Measurements from ENCODE around the gene PPP3CB. TPM values are rescaled to one million over a fixed set of nuclear protein-coding genes. Genes with fewer than 3 reads are reported as not detected.
"Not testable (repeated sequence)": the region's sequence is repeated elsewhere in the genome, so short reads cannot be mapped to it uniquely, and the experiment has no call there.

Gene PPP3CB
- total RNA-seq, 2 experiments from 2014 or later = 48.4 to 50.2 TPM

DNA sequence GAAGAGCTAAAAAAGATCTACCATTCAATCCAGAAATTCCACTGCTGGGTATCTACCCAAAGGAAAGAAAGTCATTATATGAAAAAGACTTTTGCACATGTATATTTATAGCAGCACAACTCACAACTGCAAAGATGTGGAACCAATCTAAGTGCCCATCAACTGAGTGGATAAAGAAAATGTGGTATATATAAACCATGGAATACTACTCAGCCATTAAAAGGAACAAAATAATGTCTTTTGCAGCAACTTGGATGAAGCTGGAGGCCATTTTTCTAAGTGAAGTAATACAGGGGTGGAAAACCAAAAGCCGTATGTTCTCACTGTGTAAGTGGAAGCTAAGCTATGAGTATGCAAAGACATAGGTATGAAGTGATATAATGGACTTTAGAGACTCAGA is 84.9 kb downstream of the PPP3CB start:
- DNase-seq = no peak
- ChIA-PET CTCF (interaction anchor here (0.6 to 1.1 kb wide), 2 partner anchors 16 to 100 kb away, joined by 3 read pairs; no protein-coding TSS in a partner anchor), POLR2A (no interaction called here)
- Mint-ChIP-seq H3K27ac (no peak overlapping the region), H3K27me3 (peaks cover 3% of the 10 kb centered on the region), H3K4me3 (no peak overlapping the region), H3K36me3 (peaks cover 24% of the 10 kb centered on the region), H3K9me3 (no peaks in the 10 kb centered on the region), H3K4me1 (ENCODE audit: low read depth) (peaks cover 68% of the 10 kb centered on the region)
- intact Hi-C loops (cut with micrococcal nuclease) = loop anchor here (5.0 kb wide), 3 partner anchors 66 to 299 kb away; partner anchors contain the start of gene NUDT13

DNA sequence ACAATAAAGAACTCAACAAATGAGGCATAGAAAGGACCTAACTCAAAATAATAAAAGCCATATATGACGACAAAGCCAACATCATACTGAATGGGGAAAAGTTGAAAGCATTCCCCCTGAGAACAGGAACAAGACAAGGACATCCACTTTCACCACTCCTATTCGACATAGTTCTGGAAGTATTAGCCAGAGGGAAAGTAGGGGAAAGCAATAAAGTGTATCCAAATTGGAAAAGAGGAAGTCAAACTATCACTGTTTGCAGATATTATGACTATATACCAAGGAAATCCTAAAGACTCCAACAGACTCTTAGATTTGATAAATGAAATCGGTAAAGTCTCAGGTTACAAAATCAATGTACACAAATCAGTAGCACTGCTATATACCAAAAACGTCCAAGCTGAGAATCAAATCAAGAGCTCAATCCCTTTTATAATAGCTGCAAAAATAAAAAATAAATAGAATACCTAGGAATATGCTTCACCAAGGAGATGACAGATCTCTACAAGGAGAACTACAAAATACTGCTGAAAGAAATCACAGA is 86.8 kb downstream of the PPP3CB start:
- CTCF ChIA-PET = no interaction called here
- no peak overlapping the region for H3K4me3 Mint-ChIP-seq
- no peak overlapping the region for H3K27ac Mint-ChIP-seq
- no peaks in the 10 kb centered on the region for H3K9me3 Mint-ChIP-seq
- peaks cover 59% of the 10 kb centered on the region for H3K4me1 Mint-ChIP-seq (ENCODE audit: low read depth)
- H3K36me3 Mint-ChIP-seq = peaks cover 24% of the 10 kb centered on the region
- POLR2A ChIA-PET = no interaction called here
- H3K27me3 Mint-ChIP-seq = no peaks in the 10 kb centered on the region
- no peak for DNase-seq
- intact Hi-C loops (cut with micrococcal nuclease) = no loop called here

DNA sequence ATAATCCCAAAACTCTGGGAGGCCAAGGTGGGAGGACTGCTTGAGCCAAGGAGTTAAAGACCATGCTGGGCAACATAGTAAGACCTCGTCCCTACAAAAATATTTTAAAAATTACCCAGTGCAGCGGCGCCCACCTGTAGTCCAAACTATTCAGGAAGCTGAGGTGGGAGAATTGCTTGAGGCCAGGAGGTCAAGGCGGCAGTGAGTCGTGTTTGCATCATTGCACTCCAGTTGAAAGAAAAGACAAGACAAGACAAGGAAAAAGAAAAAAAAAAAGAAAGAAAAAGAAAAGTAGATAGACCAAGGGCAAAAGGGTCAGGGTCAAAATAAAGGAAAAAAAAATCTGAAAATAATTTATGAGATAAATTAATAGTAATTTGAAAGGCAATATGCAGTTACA is 87.8 kb downstream of the PPP3CB start:
- no peak overlapping the region for H3K27ac Mint-ChIP-seq
- H3K27me3 Mint-ChIP-seq = no peaks in the 10 kb centered on the region
- ChIA-PET POLR2A (interaction anchor here (0.7 kb wide), 1 partner anchor 82 kb away, joined by 6 read pairs; no protein-coding TSS in a partner anchor), CTCF (interaction anchor here (0.8 kb wide), 1 partner anchor 10 kb away, joined by 3 read pairs; no protein-coding TSS in a partner anchor)
- H3K9me3 Mint-ChIP-seq = no peaks in the 10 kb centered on the region
- peaks cover 24% of the 10 kb centered on the region for H3K36me3 Mint-ChIP-seq
- intact Hi-C loops (cut with micrococcal nuclease) = no loop called here
- no peak overlapping the region for H3K4me3 Mint-ChIP-seq
- peaks cover 64% of the 10 kb centered on the region for H3K4me1 Mint-ChIP-seq (ENCODE audit: low read depth)
- no peak for DNase-seq

GRCh38 chr10:73407495-73407894 is 88.3 kb downstream of the PPP3CB start:
- intact Hi-C loops (cut with micrococcal nuclease) = no loop called here
- CTCF ChIA-PET = interaction anchor here (0.7 to 0.8 kb wide), 2 partner anchors 10 to 48 kb away, joined by 3 read pairs; no protein-coding TSS in a partner anchor

DNA sequence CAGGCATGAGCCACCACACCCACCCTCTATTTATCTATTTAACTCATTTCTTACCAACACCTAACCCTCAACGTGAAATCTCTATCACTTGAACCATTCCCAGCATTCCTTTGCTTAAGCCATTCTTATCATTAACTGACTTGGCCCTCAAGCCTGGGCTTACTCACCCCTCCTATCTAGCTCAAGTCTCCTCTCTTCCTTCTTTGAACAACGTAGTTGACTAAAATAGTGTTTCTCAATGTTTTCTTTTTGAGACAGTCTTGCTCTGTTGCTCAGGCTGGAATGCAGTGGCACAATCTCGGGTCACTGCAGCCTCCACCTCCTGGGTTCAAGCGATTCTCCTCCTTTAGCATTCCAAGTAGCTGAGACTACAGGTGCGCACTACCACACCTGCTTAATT is 89.0 kb downstream of the PPP3CB start:
- H3K4me3 Mint-ChIP-seq = no peak overlapping the region
- H3K9me3 Mint-ChIP-seq = no peaks in the 10 kb centered on the region
- no peaks in the 10 kb centered on the region for H3K27me3 Mint-ChIP-seq
- H3K36me3 Mint-ChIP-seq = peaks cover 24% of the 10 kb centered on the region
- peaks cover 54% of the 10 kb centered on the region for H3K4me1 Mint-ChIP-seq (ENCODE audit: low read depth)
- CTCF ChIA-PET = no interaction called here
- H3K27ac Mint-ChIP-seq = no peak overlapping the region
- POLR2A ChIA-PET = no interaction called here
- intact Hi-C loops (cut with micrococcal nuclease) = no loop called here
- no peak for DNase-seq

More at GRCh38 chr10:73407495-73407894, 88.3 kb downstream of the PPP3CB start:
- Mint-ChIP-seq H3K9me3 (no peaks in the 10 kb centered on the region), H3K36me3 (peaks cover 24% of the 10 kb centered on the region), H3K27me3 (no peaks in the 10 kb centered on the region), H3K4me1 (ENCODE audit: low read depth) (peaks cover 60% of the 10 kb centered on the region), H3K4me3 (no peak overlapping the region), H3K27ac (no peak overlapping the region)
- POLR2A ChIA-PET = interaction anchor here (0.7 kb wide), 1 partner anchor 83 kb away, joined by 6 read pairs; no protein-coding TSS in a partner anchor
- DNase-seq = no peak

DNA sequence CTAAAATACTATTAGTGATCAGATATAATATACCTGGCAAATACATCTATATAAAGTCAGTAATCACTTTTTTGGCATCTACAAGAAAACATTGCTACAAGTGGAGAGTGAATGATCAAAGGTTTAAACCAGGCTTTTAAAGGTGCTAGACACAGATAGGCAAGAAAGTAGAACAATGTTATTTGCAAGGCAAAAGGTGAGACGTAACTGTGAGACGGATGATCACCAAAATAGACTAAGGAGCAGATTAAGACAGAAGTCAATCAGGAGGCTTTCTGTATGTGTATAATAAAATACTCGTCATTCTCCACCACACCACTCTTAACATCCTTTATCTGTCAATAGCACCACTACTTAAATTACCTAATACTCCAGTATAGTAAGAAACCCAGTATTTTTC is 90.3 kb downstream of the PPP3CB start:
- Mint-ChIP-seq H3K27ac (no peak overlapping the region), H3K4me1 (ENCODE audit: low read depth) (peaks cover 44% of the 10 kb centered on the region), H3K27me3 (no peaks in the 10 kb centered on the region), H3K4me3 (no peak overlapping the region), H3K9me3 (no peaks in the 10 kb centered on the region), H3K36me3 (peaks cover 17% of the 10 kb centered on the region)
- POLR2A ChIA-PET = no interaction called here
- CTCF ChIA-PET = no interaction called here
- no peak for DNase-seq
- intact Hi-C loops (cut with micrococcal nuclease) = no loop called here

DNA sequence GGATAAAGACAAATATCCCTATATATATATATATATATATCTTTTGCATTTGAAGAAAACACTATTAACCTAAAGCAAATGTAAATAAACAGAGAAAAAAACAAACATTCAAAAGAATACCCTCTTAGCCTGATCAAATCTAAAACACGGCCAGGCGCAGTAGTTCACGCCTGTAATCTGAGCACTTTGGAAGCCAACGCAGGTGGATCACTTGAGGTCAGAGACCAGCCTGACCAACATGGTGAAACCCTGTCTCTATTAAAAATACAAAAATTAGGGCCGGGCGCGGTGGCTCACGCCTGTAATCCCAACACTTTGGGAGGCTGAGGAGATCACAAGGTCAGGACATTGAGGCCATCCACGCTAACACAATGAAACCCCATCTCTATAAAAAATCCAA is 91.1 kb downstream of the PPP3CB start:
- H3K27ac Mint-ChIP-seq = no peak overlapping the region
- H3K27me3 Mint-ChIP-seq = no peaks in the 10 kb centered on the region
- intact Hi-C loops (cut with micrococcal nuclease) = no loop called here
- ChIA-PET CTCF (no interaction called here), POLR2A (no interaction called here)
- no peak for DNase-seq
- H3K4me3 Mint-ChIP-seq = no peak overlapping the region
- peaks cover 13% of the 10 kb centered on the region for H3K36me3 Mint-ChIP-seq
- no peaks in the 10 kb centered on the region for H3K9me3 Mint-ChIP-seq
- H3K4me1 Mint-ChIP-seq (ENCODE audit: low read depth) = peaks cover 41% of the 10 kb centered on the region

DNA sequence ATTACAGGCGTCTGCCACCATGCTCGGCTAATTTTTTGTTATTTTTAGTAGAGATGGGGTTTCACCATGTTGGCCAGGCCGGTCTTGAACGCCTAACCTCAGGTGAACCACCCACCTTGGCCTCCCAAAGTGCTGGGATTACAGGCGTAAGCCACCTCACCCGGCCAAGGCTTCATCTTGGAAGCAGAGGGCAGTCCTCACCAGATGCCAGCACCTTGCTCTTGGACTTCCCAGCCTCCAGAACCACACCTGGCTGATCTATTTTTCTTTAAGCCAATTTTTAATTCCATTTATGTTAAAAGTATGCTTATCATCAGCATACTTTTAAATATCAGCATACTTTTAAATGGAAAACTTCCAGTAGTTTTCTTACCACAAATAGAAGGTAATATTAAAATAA is 94.2 kb downstream of the PPP3CB start:
- Mint-ChIP-seq H3K27ac (no peak overlapping the region), H3K4me1 (ENCODE audit: low read depth) (peaks cover 16% of the 10 kb centered on the region), H3K9me3 (no peaks in the 10 kb centered on the region), H3K4me3 (no peak overlapping the region), H3K27me3 (no peaks in the 10 kb centered on the region), H3K36me3 (peaks cover 10% of the 10 kb centered on the region)
- CTCF ChIA-PET = no interaction called here
- POLR2A ChIA-PET = no interaction called here
- intact Hi-C loops (cut with micrococcal nuclease) = no loop called here
- DNase-seq = no peak

DNA sequence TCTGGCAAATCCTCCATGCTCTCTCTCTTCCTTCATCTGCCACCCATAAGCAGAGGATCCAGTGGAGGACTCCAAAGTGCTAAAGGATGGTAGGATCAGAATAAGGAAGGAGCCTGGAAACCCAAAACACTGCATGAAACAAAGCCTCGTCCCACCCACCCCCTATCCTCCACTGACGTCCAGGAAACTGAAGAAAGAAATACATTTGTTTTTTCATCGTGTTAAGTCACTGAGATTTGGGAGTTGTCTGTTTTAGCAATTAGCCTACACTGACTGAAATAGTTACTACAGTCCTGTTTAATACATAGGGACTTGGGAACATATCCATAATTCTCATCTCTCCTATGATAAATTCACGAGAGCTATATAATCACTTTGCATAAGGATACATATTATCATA is 96.8 kb downstream of the PPP3CB start:
- Mint-ChIP-seq H3K4me1 (ENCODE audit: low read depth) (peaks cover 9% of the 10 kb centered on the region), H3K4me3 (no peak overlapping the region), H3K27me3 (no peaks in the 10 kb centered on the region), H3K27ac (no peak overlapping the region), H3K36me3 (peaks cover 25% of the 10 kb centered on the region), H3K9me3 (no peaks in the 10 kb centered on the region)
- no peak for DNase-seq
- ChIA-PET CTCF (no interaction called here), POLR2A (no interaction called here)
- intact Hi-C loops (cut with micrococcal nuclease) = no loop called here

DNA sequence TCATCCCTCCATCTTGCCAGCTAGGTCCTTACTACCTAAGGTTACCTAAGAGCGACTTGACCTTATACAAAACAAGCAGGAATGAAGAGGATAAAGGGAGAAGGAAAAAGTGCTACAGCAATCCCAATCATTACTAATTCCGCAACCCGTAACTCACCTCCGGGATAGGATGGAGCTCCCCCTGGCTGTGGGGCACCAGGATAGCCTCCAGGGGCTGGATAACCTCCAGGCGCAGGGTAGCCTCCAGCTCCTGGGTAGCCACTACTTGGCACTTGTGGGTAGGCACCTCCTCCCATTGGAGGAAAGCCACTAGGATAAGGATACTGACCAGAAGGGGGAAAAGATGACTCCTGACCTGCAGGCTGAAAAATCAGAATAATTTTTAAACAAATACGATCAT is 97.8 kb downstream of the PPP3CB start:
- H3K9me3 Mint-ChIP-seq = no peaks in the 10 kb centered on the region
- H3K4me3 Mint-ChIP-seq = no peak overlapping the region
- H3K27ac Mint-ChIP-seq = no peak overlapping the region
- H3K36me3 Mint-ChIP-seq = peaks cover 31% of the 10 kb centered on the region
- H3K4me1 Mint-ChIP-seq (ENCODE audit: low read depth) = peaks cover 5% of the 10 kb centered on the region
- intact Hi-C loops (cut with micrococcal nuclease) = no loop called here
- no peak for DNase-seq
- no peaks in the 10 kb centered on the region for H3K27me3 Mint-ChIP-seq
- ChIA-PET CTCF (interaction anchor here (1.4 kb wide), 1 partner anchor 10 kb away, joined by 3 read pairs; no protein-coding TSS in a partner anchor), POLR2A (no interaction called here)

DNA sequence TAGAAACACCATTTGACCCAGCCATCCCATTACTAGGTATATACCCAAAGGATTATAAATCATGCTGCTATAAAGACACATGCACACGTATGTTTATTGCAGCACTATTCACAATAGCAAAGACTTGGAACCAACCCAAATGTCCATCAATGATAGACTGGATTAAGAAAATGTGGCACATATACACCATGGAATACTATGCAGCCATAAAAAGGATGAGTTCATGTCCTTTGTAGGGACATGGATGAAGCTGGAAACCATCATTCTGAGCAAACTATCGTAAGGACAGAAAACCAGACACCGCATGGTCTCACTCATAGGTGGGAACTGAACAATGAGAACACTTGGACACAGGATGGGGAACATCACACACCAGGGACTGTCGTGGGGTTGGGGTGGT is 101.5 kb downstream of the PPP3CB start:
- peaks cover 46% of the 10 kb centered on the region for H3K36me3 Mint-ChIP-seq
- H3K27ac Mint-ChIP-seq; intact Hi-C loops (cut with micrococcal nuclease); H3K9me3 Mint-ChIP-seq; H3K27me3 Mint-ChIP-seq; POLR2A ChIA-PET; CTCF ChIA-PET; H3K4me3 Mint-ChIP-seq; DNase-seq; H3K4me1 Mint-ChIP-seq (ENCODE audit: low read depth): not testable (repeated sequence)

- H3K4me3 Mint-ChIP-seq = no peak overlapping the region
- POLR2A ChIA-PET = no interaction called here
- no peak for DNase-seq
- intact Hi-C loops (cut with micrococcal nuclease) = no loop called here
- no peak overlapping the region for H3K27ac Mint-ChIP-seq
- H3K36me3 Mint-ChIP-seq = peaks cover 47% of the 10 kb centered on the region
- no peaks in the 10 kb centered on the region for H3K27me3 Mint-ChIP-seq
- CTCF ChIA-PET = no interaction called here
- H3K4me1 Mint-ChIP-seq (ENCODE audit: low read depth) = peaks cover 3% of the 10 kb centered on the region
- no peaks in the 10 kb centered on the region for H3K9me3 Mint-ChIP-seq
Observed at GRCh38 chr10:73388228-73388627, 107.6 kb downstream of the PPP3CB start.

DNA sequence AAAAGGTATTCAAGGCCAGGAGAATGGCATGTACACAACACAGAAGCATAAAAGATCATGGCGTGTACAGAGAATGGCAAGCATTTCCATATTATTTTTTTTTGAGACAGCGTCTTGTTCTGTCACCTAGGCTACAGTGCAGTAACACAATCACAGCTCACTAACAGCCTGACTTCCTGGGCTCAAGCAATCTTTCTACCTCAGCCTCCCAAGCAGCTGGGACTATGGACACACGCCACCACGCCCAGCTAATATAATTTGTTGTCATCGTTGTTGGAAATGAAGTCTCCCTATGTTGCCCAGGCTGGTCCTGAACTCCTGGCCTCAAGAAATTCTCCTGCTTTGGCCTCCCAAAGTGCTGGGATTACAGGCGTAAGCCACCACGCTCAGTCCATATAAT is 109.2 kb downstream of the PPP3CB start:
- Mint-ChIP-seq H3K27ac (no peak overlapping the region), H3K4me1 (ENCODE audit: low read depth) (no peaks in the 10 kb centered on the region), H3K4me3 (no peak overlapping the region), H3K27me3 (no peaks in the 10 kb centered on the region), H3K9me3 (no peaks in the 10 kb centered on the region), H3K36me3 (peaks cover 52% of the 10 kb centered on the region)
- intact Hi-C loops (cut with micrococcal nuclease) = no loop called here
- CTCF ChIA-PET = no interaction called here
- DNase-seq = no peak
- POLR2A ChIA-PET = no interaction called here
